Keratinocyte (primary cell): Measurements from ENCODE around the gene MASP2. TPM values are rescaled to one million over a fixed set of nuclear protein-coding genes. Genes with fewer than 3 reads are reported as not detected.
"Not testable (repeated sequence)": the region's sequence is repeated elsewhere in the genome, so short reads cannot be mapped to it uniquely, and the experiment has no call there.

Experiments used
- DNase-seq: peaks from one replicate; pipeline ENCODE4 v3.0.0-alpha.2; 2011; ENCODE audit warnings: low read depth, missing footprints, low spot score
- FAIRE-seq: peaks from 2 replicates; lab custom pipeline; 2011; peaks lifted over from hg19 to GRCh38; lab: Jason Lieb, UNC
- H2AFZ ChIP-seq: 2 replicates; pipeline ENCODE4 v1.6.0; 2012; ENCODE audit warnings: low read length, control low read depth, inconsistent platforms; ENCODE audit not compliant: control insufficient read depth
- H3K27ac ChIP-seq: 2 replicates; pipeline ENCODE4 v1.5.1; 2011; ENCODE audit warnings: low read length; ENCODE audit not compliant: control insufficient read depth, insufficient read depth
- H3K27me3 ChIP-seq: 3 replicates; pipeline ENCODE4 v1.6.0; 2011; ENCODE audit warnings: low read length; ENCODE audit not compliant: control insufficient read depth, insufficient read depth; ENCODE audit errors: extremely low read depth
- H3K36me3 ChIP-seq, 2 experiments: 2 replicates in 1 of 2; 3 replicates in 1 of 2; pipeline ENCODE4 v1.5.1; 2011; ENCODE audit warnings: low read length in 2 of 2, mild to moderate bottlenecking in 1 of 2; ENCODE audit not compliant: control insufficient read depth in 2 of 2, insufficient read depth in 2 of 2; ENCODE audit errors: extremely low read depth in 1 of 2
- H3K4me1 ChIP-seq: 3 replicates; pipeline ENCODE4 v1.5.1; 2011; ENCODE audit warnings: low read length; ENCODE audit not compliant: control insufficient read depth, insufficient read depth; ENCODE audit errors: extremely low read depth
- H3K4me2 ChIP-seq: 3 replicates; pipeline ENCODE4 v1.6.0; 2011; ENCODE audit warnings: low read depth, low read length; ENCODE audit not compliant: control insufficient read depth, insufficient read depth; ENCODE audit errors: extremely low read depth
- H3K4me3 ChIP-seq, 3 experiments: fragments of 200-600 bp in 1 of 3; sonication (generic) in 1 of 3; 2 replicates in 2 of 3; 3 replicates in 1 of 3; pipeline ENCODE4 v1.5.1; 2011 to 2016; ENCODE audit warnings: low read length in 3 of 3, mild to moderate bottlenecking in 3 of 3, control low read depth in 2 of 3, inconsistent platforms in 1 of 3, low read depth in 1 of 3, mixed read lengths in 1 of 3, mixed run types in 1 of 3, moderate library complexity in 1 of 3; ENCODE audit not compliant: control insufficient read depth in 2 of 3, insufficient read depth in 2 of 3; ENCODE audit errors: extremely low read depth in 1 of 3
- H3K79me2 ChIP-seq: 2 replicates; pipeline ENCODE4 v1.6.0; 2012; ENCODE audit warnings: low read length; ENCODE audit not compliant: control insufficient read depth, insufficient read depth
- H3K9ac ChIP-seq: 3 replicates; pipeline ENCODE4 v1.6.0; 2011; ENCODE audit warnings: low read length; ENCODE audit not compliant: control insufficient read depth, insufficient read depth; ENCODE audit errors: extremely low read depth
- H3K9me1 ChIP-seq: 3 replicates; pipeline ENCODE4 v1.6.0; 2011; ENCODE audit warnings: low read length; ENCODE audit not compliant: control insufficient read depth, insufficient read depth; ENCODE audit errors: extremely low read depth
- H3K9me3 ChIP-seq: 2 replicates; pipeline ENCODE4 v1.5.1; 2012; ENCODE audit warnings: low read depth, low read length; ENCODE audit not compliant: control insufficient read depth
- H4K20me1 ChIP-seq: 3 replicates; pipeline ENCODE4 v1.6.0; 2011; ENCODE audit warnings: low read length; ENCODE audit not compliant: control insufficient read depth, insufficient read depth; ENCODE audit errors: extremely low read depth
- CTCF ChIP-seq, 3 experiments: IDR thresholded peaks in 1 of 3; conservative IDR thresholded peaks in 1 of 3; optimal IDR thresholded peaks in 1 of 3; 2 replicates in 2 of 3; 3 replicates in 1 of 3; pipeline versions ENCODE3 to v1.5.1; 2011; ENCODE audit warnings: low read length in 3 of 3, mild to moderate bottlenecking in 3 of 3, moderate library complexity in 2 of 3, control low read depth in 1 of 3, inconsistent platforms in 1 of 3; ENCODE audit not compliant: insufficient read depth in 2 of 3; ENCODE audit errors: extremely low read depth in 1 of 3
- EZH2 ChIP-seq: IDR thresholded peaks from one replicate; pipeline ENCODE4 v1.6.1; 2012; ENCODE audit warnings: inconsistent platforms, mild to moderate bottlenecking, low read length, moderate library complexity
- dilution Hi-C: fragments of 300-500 bp; cut with MboI; formaldehyde crosslinking; loops from one replicate; pipeline ENCODE4 v1.7.0; 2020; ENCODE audit warnings: low sequenced_read_pairs; ENCODE audit not compliant: extremely low pct_ligation_motif_present
- polyA minus RNA-seq, 3 experiments: library from RNA; depleted of rRNA, polyadenylated mRNA; stranded (reverse); fragments of >200 nt; gene quantifications; 1 replicate in 1 of 3; 2 replicates in 1 of 3; 3 replicates in 1 of 3; pipeline ENCODE4 v1.2.3, GENCODE V29; 2011
- polyA plus RNA-seq, 5 experiments: library from polyadenylated mRNA; depleted of rRNA in 3 of 5; stranded (reverse) in 3 of 5; stranded (forward) in 1 of 5; unstranded in 1 of 5; fragments of >200 nt; gene quantifications; 1 replicate in 1 of 5; 2 replicates in 3 of 5; 3 replicates in 1 of 5; pipeline versions ENCODE4 v1.2.1 to v1.2.3, GENCODE V29; 2011 to 2012; ENCODE audit warnings: missing spikeins in 2 of 5, low read depth in 1 of 5, low replicate concordance in 1 of 5

MASP2 gene
- polyA plus RNA-seq (0.03 TPM in 3 replicates), polyA minus RNA-seq (0.13 to 0.16 TPM in 2 of 3 replicates, not detected in the other)
- polyA plus RNA-seq (2011; ENCODE audit: low read depth) = not detected
- not detected in 2 replicates for polyA plus RNA-seq (2011; cell fraction: cytosol; rRNA removed)
- 0.17 and 0.19 TPM in 2 replicates for polyA plus RNA-seq (2011; cell fraction: nucleus; rRNA removed)
- polyA plus RNA-seq (2012; ENCODE audit: low replicate concordance) = 0.56 and 1.2 TPM in 2 replicates
- not detected for polyA minus RNA-seq (2011; cell fraction: cytosol; rRNA and poly(A)+ RNA removed)
- polyA minus RNA-seq (2011; cell fraction: nucleus; rRNA and poly(A)+ RNA removed) = 0.21 and 0.54 TPM in 2 replicates

DNA sequence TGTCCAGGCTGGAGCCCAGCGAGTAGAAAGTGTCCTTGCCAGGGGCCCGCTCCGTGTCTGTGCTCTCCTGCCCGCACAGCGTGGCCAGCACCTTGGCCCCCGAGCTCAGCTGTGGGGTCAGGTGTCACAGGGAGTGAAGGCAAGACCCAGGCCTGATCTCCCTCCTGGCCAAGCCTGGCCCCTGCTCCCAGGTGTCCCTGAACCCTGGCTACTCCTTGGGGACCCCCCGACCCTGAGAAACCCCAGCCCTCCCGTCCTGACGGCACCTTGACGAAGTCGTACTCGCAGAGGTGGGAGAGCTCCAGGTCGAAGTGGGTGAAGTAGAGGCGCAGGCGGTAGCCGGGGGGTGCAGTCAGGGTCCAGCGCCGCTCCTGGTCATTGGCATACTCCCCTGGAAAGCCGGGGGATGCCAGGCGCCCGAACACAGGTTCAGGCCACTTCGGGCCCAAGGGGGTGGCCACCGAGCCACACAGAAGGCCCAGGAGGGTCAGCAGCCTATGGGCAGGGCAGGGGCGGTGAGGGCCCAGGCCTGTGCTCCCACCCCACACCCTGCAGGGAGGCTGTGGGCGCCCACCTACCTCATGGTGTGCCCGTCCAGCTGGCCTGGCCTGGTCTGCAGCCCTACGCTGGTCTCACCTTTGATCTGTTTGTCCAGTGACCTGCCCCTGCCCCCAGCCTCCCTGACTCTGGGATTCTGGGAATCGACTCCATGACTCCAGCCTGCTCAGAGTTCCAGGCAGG, at the start of gene MASP2:
Gene MASP2, minus strand, starts transcription at position 615 of the 741 bp plus-strand sequence. Its CDS starts 32 bp downstream, at position 583.
- no peak within 1 kb of the TSS for H3K4me3 ChIP-seq
- H3K9me1 ChIP-seq = no peaks in the 10 kb centered on the region
- H3K27ac ChIP-seq = no peak within 1 kb of the TSS
- H3K4me2 ChIP-seq = no peak within 1 kb of the TSS
- no peaks in the 10 kb centered on the region for H3K27me3 ChIP-seq
- DNase-seq (no peak), FAIRE-seq (no peak)
- H3K79me2 ChIP-seq = no peaks in the 10 kb centered on the region
- dilution Hi-C loops = no loop called here
- no peaks in the 10 kb centered on the region for H3K9me3 ChIP-seq
- TF ChIP-seq EZH2 = no peak
- TF ChIP-seq CTCF (optimal IDR thresholded peaks at IDR 0.05 in 1 of 3, IDR thresholded peaks at IDR 0.05 in 1 of 3, conservative IDR thresholded peaks at IDR 0.05 in 1 of 3; ENCODE audit: extremely low read depth in 1 of 3, insufficient read depth in 2 of 3, low read length in 3 of 3) = no peak
- H3K4me1 ChIP-seq = no peaks in the 10 kb centered on the region
- no peaks in the 10 kb centered on the region for H4K20me1 ChIP-seq
- no peak within 1 kb of the TSS for H3K9ac ChIP-seq
- H2AFZ ChIP-seq = no peak within 1 kb of the TSS
- H3K36me3 ChIP-seq = no peaks in the 10 kb centered on the region

- DNase-seq, H3K4me2 ChIP-seq, H2AFZ ChIP-seq, H3K79me2 ChIP-seq, H4K20me1 ChIP-seq, H3K4me3 ChIP-seq, H3K9me3 ChIP-seq, FAIRE-seq, H3K9me1 ChIP-seq, H3K27me3 ChIP-seq, H3K4me1 ChIP-seq, dilution Hi-C loops, H3K9ac ChIP-seq, H3K27ac ChIP-seq: not testable (repeated sequence)
- peaks cover 30 to 35% of the 10 kb centered on the region in 2 experiments for H3K36me3 ChIP-seq
Observed at GRCh38 chr1:11083784-11084183, 36.7 kb upstream of the MASP2 start.
